NCI-H2081 treated with DMSO at 0.1 percent for 48 hours (cell line): ENCODE data around the gene SYF2.

Experiments used
- DNase-seq: peaks from one replicate; lab custom pipeline; 2025; lab: John Stamatoyannopoulos, UW

Gene SYF2

DNA sequence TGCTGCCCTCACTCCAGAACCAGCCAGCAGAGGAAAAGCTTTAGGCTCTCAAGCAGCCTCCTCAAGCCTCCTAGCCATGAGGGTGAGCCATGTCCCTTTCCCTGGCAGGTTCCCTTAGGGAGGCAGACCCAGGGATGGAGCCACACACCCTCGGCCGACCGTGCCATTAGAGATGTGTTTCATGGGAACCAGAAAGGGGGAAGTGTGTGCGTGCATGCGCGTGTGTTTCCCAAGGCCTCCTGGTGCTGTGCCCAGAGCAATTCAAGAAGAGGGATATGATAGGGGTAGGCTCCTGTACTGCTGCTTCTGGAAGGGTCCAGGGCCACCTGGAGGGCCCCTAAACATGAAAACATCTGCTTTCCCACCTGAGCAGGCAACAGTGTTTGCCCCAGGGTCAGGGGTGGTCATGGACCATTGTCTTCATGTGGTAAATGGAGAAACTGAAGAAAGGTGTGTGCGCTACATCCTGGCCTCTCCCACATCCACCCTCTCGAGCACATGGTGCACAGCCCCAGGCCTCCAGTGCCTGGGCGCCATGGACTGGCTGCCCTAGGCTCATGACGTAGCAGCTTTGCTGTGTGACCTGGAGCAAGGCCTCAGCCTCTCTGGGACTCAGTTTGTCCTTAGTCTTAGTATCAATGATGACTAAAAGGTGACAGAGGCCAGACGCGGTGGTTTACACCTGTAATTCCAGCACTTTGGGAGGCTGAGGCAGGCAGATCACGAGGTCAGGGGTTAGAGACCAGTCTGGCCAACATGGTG lies 48.1 kb downstream of the SYF2 start:
- no peak for DNase-seq

DNA sequence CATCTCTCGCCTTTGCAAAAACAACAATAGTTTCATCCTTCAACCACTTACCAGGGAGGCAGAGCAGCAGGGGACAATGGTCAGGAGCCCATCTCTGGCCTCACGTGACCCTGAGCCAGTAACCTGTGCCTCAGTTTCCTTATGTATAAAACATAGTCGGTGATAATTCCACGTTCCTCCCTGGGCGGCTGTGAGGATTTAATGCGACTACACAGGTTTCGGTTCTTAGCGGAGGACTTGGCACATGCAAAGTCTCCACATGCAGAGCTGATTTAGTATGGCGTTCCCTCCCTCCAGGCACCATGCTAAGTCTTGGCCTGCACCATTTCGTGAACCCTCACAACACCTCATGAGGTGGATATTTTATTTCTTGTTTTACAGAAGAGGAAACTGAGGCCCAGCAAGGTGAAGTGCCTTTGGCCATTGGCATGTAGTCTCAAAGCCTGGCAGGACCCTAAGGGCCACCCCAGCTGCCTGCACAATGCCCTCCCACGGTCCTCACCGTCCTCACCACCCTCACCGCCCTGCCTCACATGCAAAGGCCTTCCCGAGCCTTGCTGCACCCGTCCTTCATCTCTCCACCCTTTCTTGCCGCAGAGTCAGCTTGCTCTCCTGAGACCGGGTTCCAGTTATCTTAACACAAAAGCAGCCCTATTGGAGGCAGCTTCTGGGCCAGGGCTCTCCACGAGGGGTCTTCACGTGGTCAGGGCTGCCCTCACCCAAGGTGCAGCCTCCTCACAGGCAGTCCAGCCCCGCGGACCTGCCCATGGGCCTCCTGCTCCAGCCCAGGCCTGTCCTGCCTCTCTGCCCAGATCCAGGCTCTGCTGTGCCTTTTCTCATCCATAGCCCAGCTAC lies 48.9 kb downstream of the SYF2 start:
- no peak for DNase-seq

DNA sequence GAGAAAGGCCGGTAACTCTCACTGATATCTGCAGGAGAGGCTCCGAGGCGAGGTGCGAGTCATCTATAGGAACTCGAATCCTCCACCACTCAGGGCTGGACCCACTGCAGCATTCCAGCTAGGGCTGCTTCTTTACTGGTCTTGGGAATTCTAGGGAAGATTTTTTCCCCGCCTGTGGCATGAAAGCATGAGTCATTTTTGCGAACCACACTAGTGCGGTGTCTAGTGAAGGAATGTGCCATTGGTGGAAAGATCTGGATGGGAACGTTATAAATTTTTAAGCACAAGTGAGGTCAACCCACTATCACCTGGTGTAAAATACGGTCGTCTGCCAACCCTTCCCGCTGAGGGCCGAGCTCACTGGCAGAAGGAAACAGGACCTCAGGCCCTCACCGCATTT lies 49.7 kb downstream of the SYF2 start:
- DNase-seq, result no peak

DNA sequence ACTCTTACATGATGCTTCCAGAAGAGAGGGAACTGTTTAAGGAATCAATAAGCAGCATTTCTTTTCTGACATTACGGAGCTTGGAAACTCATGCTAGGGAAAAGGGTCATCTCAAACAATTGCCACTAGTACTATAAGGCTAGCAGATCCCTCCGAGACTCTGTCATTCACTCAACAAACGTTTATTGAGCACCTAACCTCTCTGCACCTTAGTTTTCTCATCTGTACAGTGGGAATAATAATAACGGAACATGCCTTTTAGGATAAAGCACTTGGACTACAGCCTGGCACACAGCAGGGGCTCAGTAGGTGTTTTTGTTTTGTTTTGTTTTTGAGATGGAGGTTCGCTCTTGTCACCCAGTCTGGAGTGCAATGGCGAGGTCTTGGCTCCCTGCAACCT lies 51.3 kb downstream of the SYF2 start:
- DNase-seq, result no peak

DNA sequence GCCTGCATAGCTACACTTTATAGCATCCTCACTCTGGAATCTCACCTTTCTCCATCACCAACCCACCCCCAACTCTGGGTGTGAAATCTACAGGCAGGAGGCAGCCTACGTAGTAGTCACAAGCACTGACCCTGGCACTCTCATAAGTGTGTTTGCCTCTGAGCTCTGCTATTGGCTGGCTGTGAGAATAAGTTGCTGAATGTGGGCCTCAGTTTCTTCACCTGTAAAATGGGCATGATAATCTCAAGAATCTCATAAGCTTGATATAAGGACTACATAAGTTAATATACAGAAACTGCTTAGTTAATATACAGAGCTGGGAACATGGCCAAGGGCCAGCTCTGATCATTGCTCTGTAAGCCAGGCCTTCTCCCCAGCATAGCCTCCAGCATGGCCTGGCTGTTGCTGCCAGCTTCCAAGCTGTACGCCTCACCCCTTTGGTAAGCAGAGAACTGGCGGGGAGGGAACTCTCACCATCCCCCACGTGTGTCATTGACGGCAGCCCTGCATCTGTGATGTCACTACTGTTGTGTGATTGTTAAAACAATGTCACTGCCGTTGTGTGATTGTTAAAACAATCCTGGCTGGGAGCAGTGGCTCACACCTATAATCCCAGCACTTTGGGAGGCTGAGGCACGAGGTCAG lies 53.3 kb downstream of the SYF2 start:
- DNase-seq, result no peak

DNA sequence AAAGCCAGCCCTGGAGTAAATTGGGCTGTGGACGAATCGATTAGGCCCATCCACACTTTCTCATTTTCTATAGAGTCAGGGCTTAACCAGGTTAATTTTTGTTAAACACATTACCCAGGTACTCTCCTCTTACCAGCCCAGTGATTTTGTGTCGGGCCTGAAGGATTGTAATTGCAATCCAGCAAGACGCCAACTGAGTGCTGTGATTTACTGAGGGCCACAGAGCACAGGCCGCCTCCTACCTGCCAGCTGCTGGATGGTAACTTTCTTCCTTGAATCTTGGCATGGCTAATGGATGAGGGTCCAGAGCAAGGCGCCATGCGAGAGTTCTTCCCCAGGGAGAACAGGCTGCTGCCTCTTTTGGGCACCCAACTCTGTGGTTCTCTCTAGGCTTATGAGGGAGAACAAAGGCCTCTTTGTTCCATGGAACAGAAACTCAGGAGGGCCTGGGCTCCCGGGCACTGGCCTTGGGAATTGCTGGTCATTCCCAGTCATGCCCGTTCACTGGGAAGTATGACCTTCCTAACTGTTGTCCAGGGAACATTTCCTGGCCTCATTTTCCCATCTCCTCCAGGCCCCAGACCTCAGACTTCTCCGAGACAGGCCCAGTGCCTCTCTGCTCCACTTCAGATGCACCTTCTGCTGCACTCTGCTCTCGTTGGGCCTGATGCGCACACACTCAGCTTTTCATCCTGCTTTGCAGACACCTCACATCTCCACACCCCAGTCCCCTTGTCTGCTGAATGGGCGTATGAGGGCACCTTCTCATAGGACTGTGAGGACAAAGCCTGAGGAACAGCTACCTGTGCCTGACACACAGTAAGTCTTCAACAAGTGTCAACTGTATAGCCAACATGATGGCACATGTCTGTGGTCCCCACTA lies 57.3 kb downstream of the SYF2 start:
- DNase-seq, result no peak

DNA sequence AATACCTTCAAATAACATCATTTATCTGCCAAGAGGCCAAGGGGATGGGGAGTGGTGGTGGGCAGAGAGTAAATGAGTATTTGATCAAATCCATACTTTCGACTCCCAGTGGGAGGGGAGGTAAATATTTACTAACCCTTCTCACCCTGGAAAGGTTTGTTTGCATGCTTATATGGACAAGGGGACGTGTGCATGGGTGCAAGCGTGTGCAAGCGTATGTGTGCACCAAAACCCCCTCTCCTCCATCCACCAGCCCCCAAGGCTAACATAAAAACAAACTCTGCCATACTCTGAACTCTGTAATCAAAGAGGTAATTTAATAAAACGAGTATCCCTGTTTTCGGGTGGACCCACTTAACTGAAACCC lies 58.0 kb downstream of the SYF2 start:
- DNase-seq, result no peak

DNA sequence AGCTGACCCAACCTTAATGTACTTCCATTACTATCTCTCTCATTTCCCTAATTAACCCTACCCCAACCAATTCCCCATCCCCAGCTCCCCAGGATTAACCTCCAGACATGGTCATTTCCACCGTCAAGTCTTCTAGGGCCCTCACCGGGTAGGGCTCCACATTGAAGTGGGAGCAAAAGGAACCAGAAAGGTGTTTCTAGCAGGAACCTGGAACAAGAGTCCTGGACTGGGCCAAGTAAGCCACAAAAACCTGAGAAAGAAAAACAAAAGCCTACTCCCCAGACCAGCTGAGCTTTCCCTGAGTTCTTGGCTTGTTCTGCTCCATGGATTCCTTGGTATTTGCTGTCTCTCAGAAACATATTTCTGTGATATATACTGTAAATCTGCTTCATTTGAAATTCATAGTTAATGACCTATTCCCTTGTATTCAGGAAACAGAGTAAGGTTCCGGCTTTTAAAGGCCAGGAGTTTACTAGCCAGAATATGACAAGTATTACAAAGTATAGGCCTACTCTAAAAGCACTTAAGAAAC lies 58.4 kb downstream of the SYF2 start:
- no peak for DNase-seq
